ENCODE results near the gene KRT14.
"Not testable (repeated sequence)": the region's sequence is repeated elsewhere in the genome, so short reads cannot be mapped to it uniquely, and the experiment has no call there.

Gene KRT14

DNA sequence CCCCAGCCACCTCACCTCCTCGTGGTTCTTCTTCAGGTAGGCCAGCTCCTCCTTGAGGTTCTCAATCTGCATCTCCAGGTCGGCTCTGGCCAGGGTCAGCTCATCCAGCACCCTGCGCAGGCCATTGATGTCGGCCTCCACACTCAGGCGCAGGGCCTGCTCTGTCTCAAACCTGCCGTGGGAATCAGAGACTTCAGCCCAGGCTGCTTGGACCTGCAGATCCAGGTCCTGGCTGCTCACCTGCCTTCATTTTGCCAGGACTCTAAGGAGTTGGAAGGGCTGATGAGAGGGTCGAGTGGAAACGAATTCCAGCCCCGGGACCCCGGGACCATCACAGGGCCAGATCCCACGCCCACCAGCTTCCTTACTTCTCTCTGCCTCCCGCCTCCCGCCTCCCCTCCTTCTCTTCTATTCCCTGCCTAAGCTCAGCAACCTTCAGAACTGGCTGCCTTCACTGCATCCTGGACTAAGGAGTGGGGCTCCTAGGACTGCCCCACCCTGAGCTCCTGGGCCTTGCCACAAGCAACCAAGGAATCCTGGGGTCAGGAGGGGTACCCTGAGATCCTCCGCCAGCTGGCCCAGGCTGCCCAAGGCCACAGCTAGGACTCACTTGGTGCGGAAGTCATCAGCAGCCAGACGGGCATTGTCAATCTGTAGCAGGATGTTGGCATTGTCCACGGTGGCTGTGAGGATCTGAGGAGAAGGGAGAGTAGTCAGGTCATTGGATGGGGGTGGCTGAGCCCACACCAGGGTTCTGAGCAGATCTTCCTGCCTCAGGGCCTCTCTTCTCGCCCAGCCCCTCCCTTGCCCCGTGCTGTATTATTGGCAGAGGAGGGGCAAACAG, 35.9 kb upstream of the KRT14 start:
- DNase-seq, result not testable (repeated sequence)

DNA sequence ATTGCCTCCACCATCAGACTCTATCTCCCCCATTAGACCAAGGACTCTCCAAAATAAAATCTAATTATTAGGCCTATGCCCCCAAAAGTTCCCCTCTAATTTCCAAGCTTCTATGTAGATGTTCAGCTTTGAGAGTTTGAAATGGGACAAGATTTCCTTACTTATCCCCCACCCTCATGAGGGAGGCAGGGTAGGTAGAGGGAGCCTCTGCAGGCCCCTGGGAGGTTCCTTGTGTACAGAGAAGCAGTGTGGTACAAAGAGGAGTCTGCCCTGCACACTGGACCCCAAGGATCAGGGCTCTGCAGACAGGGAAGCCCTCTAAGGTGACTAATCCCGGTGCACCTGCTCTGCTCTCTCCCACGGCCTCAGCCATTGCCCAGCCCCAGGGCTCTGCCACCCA, 35.2 kb upstream of the KRT14 start:
- DNase-seq, result no peak

DNA sequence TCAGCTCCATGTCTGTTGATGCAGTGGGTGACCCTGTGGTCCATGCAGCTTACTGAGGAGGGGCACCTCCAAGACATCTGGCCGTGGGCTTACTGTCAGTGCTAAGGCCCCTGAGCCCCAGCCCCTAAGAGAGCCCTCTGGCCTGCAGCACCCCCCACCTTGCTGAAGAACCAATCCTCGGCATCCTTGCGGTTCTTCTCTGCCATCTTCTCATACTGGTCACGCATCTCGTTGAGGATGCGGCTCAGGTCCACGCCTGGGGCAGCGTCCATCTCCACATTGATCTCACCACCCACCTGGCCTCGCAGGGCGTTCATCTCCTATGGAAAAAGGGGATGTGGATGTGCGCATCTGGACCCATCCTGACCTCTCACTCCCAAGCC, 34.7 kb upstream of the KRT14 start:
- DNase-seq, result not testable (repeated sequence)

GRCh38 chr17:41620583-41621434, 34.1 kb upstream of the KRT14 start:
- DNase-seq, result no peak

GRCh38 chr17:41619927-41620582, 33.4 kb upstream of the KRT14 start:
- not testable (repeated sequence) for DNase-seq

DNA sequence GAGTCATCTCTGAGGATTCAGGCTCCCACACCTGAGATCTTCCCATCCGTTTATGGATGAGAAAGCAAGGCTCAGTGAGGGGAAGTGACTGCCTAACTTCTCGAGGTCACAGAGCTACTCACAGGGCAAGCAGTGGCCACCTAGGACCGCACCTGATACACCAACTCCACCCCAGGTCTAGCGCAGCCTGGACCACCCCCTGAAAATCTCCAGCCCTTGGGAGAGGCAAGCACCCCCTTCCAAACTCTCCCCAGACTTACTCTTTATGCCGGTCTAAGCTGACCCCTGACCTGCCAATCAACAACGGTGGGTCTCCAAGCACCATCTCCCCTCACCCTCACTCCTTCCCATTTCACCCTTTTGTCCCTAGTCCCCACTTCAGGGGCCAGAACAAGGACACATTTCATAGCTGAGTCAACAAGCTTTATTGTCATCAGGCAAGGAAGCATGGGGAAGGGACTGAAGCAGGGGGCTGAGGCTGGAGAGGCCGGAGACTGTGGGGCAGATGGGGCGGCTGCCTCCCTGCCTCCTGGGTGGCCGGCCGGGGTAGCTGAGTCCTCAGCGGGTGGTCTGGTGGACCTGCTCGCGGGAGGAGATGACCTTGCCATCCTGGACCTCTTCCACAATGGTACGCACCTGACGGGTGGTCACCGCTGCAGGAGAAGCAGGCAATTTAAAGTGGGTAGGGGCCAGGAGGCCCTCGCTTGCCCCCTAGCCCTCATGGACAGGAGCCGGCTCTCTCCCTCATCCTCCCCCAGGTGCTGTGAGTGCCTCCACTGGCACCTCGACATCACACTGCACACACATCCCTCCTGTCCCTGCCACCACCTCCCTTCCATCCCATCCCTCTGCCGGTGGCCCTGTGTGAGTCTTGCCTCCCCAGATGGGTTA, 32.6 kb upstream of the KRT14 start:
- DNase-seq, result no peak

DNA sequence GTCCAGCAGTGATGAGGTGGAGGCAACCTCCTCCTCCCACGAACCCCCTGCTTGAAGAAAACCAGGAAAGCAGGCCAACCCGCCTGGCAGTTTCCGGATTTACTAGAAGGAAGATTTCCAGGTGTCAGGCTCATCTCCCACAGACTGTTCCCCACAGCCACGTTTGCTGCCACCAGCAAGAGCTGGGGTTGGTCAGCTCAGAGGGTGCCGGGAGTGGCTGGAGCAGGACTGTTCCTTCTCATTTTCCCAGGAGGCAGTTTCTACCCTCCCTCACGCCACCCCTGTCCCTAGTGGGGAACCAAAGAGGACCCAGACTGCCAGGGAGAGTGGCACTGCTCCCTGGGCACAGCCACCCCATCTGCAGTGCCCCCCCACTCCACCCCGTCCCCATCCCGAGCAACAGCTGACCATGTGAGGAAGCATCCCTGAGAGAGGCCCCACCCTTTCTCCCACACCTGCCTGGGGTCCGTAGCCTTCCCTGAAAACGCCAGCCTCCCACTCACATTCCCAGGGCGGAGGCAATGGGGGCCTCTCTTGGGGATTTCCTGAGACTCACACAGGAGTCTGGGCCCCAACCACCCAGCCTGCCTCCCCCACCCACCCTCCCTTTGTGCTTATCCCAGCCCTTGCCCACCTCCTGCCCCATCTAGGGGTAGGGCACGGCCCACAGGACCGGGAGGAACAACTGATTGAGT, 31.8 kb upstream of the KRT14 start:
- DNase-seq, result no peak

DNA sequence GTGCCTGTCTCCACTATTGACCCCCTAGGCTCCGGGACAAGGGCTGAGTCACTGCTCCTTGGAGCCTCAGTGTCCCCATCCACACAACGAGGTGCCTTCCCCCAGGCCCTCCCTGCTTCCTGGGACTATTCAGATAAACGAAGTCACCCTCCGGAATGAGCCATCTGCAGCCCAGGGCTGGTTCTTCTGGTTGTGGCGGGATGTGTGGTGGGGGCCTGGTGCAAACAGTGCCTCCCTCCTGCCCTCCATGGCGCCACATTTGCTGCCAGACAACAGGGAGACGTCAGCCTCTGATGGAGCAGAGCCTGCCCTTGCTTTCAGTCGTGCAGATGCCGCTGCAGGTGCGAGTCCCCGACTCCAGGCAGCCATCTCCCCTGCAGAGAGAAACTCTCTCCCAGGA, 31.0 kb upstream of the KRT14 start:
- no peak for DNase-seq

DNA sequence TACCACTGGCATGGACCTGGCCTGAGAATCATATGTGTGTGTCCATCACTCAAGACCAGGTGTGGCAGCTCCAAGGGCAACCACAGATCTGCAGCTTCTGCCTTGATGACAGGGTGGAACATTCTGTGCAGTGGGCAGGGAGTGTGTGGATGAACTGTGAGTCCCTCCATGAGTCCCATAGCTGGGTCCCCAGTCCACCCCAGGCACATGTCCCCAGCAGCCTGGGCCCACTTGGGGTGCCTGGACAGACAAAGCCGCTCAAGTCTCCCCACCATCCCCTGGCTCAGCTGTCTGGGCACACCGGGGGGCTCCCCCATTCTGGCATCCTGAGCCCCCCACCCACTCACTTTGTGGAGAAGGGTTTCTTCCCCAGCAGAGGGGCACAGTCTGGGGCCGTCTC, 30.4 kb upstream of the KRT14 start:
- DNase-seq, result no peak

GRCh38 chr17:41616486-41616885, 29.8 kb upstream of the KRT14 start:
- not testable (repeated sequence) for DNase-seq

- DNase-seq, result no peak
Observed at GRCh38 chr17:41615454-41615853, 28.8 kb upstream of the KRT14 start.

DNA sequence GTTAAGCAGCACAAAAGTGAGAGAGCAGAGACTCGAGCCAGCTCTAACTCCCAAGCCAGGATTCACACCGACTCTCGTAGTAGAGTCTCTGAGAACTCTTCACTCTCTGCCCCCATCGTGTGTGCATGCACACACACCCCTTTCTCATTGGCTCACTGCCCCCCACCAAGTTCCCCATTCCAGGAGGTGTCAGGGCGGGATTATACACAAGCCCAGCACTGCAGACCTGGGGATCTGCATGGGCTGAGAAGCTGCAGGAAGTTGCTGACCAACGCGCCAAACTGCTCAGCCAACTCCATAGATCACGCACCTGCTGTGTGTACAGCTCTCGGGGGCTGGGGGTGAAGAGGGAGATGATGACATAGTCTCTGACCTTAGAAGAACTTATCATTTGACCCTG, 28.1 kb upstream of the KRT14 start:
- not testable (repeated sequence) for DNase-seq

- no peak for DNase-seq
Observed at GRCh38 chr17:41614098-41614497, 27.4 kb upstream of the KRT14 start.

GRCh38 chr17:41613277-41614082, 26.8 kb upstream of the KRT14 start:
- DNase-seq, result no peak

DNA sequence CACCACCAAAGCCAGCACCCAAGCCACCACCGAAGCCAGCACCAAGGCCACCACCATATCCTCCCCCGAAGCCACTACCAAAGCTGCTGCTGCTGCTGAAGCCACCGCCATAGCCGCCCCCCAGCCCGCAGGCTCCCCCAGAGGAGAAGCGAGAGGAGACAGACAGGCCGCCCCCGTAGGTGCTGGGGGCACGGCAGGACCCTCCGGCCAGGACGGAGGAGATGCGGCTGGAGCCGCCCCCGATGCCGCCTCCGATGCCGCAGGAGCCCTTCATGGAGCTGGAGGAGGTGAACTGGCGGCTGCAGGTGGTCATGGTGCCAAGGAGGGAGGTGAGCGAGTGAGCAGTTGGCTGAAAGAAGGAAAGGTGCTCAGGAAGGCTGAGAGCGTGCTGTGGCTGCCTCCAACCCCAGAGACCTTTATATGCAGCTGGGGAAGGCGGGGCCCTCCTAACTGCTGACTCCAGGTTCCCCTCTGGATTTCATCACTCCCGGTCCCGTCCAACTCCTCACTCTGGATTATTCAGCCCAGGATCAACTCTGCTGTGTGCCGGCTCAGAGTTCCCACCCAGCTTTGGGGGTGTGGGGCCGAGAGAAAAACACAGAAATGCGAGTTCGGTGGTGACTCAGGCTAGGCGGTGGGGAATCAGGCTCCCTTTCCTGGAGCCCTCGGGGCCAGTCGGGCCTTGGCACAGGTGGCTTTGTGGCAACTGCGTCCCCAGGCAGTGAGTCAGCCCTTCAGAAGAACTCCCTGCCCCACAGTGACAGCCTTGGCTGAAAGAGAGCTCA, 25.9 kb upstream of the KRT14 start, which contains the start of gene KRT16:
Gene KRT16, minus strand, starts transcription at position 392 of the 785 bp plus-strand sequence. Its CDS starts 79 bp downstream, at position 313.
- not testable (repeated sequence) for DNase-seq

DNA sequence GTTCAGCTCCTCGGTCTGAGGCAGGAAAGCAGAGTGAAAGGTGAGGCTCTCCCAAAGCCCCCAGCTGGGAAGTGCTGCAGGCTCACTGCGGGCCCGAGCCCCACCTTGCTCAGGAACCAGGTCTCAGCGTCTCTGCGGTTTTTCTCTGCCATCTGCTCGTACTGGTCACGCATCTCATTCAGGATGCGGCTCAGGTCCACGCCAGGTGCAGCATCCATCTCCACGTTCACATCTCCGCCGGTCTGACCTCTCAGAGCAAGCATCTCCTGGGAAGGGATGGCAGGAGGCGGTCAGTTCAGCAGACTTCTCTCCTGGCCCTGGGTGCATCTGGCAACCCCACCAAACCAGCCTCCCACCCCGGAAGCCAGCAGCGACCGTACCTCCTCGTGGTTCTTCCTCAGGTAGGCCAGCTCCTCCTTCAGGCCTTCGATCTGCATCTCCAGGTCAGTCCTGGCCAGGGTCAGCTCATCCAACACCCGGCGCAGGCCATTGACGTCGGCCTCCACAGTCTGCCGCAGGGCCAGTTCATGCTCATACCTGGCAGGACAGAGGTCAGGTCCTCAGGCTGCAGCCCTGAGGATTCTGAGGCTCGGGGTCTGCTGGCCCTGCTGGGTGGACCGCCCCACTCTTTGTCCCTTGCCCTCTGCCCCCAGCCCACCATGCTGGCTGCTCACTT, 24.4 kb upstream of the KRT14 start:
- DNase-seq, result no peak

- DNase-seq, result not testable (repeated sequence)
Observed at GRCh38 chr17:41610061-41610517, 23.4 kb upstream of the KRT14 start.

DNA sequence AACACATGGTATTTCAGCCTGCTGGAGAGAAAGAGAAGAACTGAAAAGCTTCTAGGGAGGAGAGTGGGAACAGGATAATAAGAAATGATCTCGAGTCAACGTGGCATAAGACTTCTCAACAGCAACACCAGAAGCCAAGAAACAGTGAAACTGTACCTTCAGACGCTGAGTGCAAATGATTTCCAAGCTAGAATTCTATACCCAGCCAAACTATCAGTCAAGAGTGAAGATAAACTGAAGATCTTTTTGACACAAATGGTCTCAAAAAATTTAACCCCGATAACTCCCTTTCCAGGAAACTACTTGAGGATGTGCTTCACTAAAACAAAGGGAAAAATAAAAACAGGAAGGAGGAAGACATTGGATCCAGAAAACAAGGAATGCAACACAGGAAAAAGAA, 20.2 kb upstream of the KRT14 start:
- DNase-seq, result not testable (repeated sequence)

DNA sequence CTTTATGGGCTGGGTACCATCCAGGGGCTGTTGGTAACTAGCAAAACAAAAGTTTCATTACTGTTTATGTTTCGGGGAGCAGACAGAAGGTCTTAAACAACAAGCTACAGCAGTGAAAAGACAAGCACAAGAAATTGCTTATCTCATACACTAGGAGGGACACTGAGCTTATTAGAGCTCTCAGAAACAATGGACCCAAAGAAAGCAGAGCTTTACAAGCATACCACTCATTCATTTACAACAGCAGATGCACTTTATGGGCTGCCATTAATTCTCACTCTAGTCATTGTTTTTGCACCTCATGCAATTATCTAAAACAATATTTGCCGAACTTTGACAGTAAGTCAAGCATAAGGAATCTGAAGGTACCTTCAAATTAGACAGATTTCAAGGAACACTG, 15.8 kb upstream of the KRT14 start:
- no peak for DNase-seq
